H1 (cell line): ENCODE results near the gene MAP3K14. TPM values are rescaled to one million over a fixed set of nuclear protein-coding genes. Genes with fewer than 3 reads are reported as not detected.

Experiments used
- CTCF ChIA-PET: fragments of 300-600 bp; sonication (Branson Sonifier 250); formaldehyde crosslinking; loops from one replicate; lab custom pipeline; 2021; ENCODE audit not compliant: partially characterized antibody; lab: Charles Lee
- POLR2A ChIA-PET: fragments of 300-600 bp; sonication (Branson Sonifier 250); formaldehyde crosslinking; loops from one replicate; lab custom pipeline; 2021; ENCODE audit warnings: inconsistent platforms; ENCODE audit not compliant: partially characterized antibody; lab: Charles Lee
- DNase-seq, 2 experiments: peaks; one replicate each; pipeline versions ENCODE4 v3.0.0 to v3.0.0-alpha.2; 2010 to 2022; ENCODE audit warnings: low spot score in 2 of 2, low read depth in 1 of 2, mixed read lengths in 1 of 2
- FAIRE-seq: peaks from 2 replicates; lab custom pipeline; 2011; peaks lifted over from hg19 to GRCh38; lab: Jason Lieb, UNC
- H2AFZ ChIP-seq: 2 replicates; pipeline ENCODE4 v1.8.1; 2012; ENCODE audit warnings: low read length, inconsistent platforms
- H2AK5ac ChIP-seq: 2 replicates; pipeline ENCODE4 v1.6.1; 2013; ENCODE audit warnings: low read depth, low read length
- H2BK120ac ChIP-seq: replicated peaks from 2 replicates; pipeline ENCODE3; 2013; ENCODE audit warnings: low read depth, low read length, inconsistent platforms
- H2BK12ac ChIP-seq: 2 replicates; pipeline ENCODE4 v1.6.1; 2013; ENCODE audit warnings: low read depth, low read length
- H2BK15ac ChIP-seq: 2 replicates; pipeline ENCODE4 v1.6.1; 2013; ENCODE audit warnings: low read length
- H2BK20ac ChIP-seq: 2 replicates; pipeline ENCODE4 v1.6.1; 2013; ENCODE audit warnings: low read length
- H2BK5ac ChIP-seq: 2 replicates; pipeline ENCODE4 v1.6.1; 2013; ENCODE audit warnings: low read depth, low read length
- H3K14ac ChIP-seq: 2 replicates; pipeline ENCODE4 v1.6.1; 2013; ENCODE audit warnings: inconsistent platforms; ENCODE audit not compliant: insufficient read length
- H3K18ac ChIP-seq: 2 replicates; pipeline ENCODE4 v1.6.1; 2013; ENCODE audit warnings: low read length; ENCODE audit errors: extremely low read depth
- H3K23ac ChIP-seq: 2 replicates; pipeline ENCODE4 v1.6.1; 2013; ENCODE audit warnings: inconsistent platforms; ENCODE audit not compliant: insufficient read length
- H3K23me2 ChIP-seq: 2 replicates; pipeline ENCODE4 v1.6.1; 2013; ENCODE audit warnings: low read depth, low read length
- H3K27ac ChIP-seq: 2 replicates; pipeline ENCODE4 v1.6.1; 2011; ENCODE audit warnings: low read depth, low read length, inconsistent platforms
- H3K27me3 ChIP-seq, 4 experiments: replicated peaks in 1 of 4; 1 replicate in 1 of 4; 2 replicates in 3 of 4; pipeline versions ENCODE4 v1.6.1 to v1.8.1; 2011 to 2013; ENCODE audit warnings: low read length in 3 of 4, mild to moderate bottlenecking in 3 of 4, inconsistent platforms in 2 of 4, mixed read lengths in 2 of 4, moderate library complexity in 1 of 4; ENCODE audit not compliant: control insufficient read depth in 3 of 4, insufficient read depth in 3 of 4; ENCODE audit errors: extremely low read depth in 1 of 4
- H3K36me3 ChIP-seq, 4 experiments: 2 replicates each; pipeline versions ENCODE4 v1.6.1 to v1.8.1; 2011 to 2013; ENCODE audit warnings: mild to moderate bottlenecking in 4 of 4, low read length in 3 of 4, moderate library complexity in 2 of 4, control low read depth in 1 of 4, inconsistent platforms in 1 of 4; ENCODE audit not compliant: insufficient read depth in 4 of 4, control insufficient read depth in 2 of 4
- H3K4ac ChIP-seq: replicated peaks from 2 replicates; pipeline ENCODE3; 2013; ENCODE audit warnings: low read length, low read depth, mixed read lengths, inconsistent platforms; ENCODE audit not compliant: insufficient read length
- H3K4me1 ChIP-seq, 4 experiments: replicated peaks in 1 of 4; 1 replicate in 1 of 4; 2 replicates in 3 of 4; pipeline versions ENCODE4 v1.6.1 to v1.8.1; 2011 to 2013; ENCODE audit warnings: low read length in 3 of 4, inconsistent platforms in 2 of 4, mixed read lengths in 1 of 4; ENCODE audit not compliant: insufficient read depth in 4 of 4, control insufficient read depth in 3 of 4
- H3K4me2 ChIP-seq, 2 experiments: 2 replicates each; pipeline versions ENCODE4 v1.6.1 to v1.8.1; 2011 to 2013; ENCODE audit warnings: low read depth in 2 of 2, low read length in 2 of 2, control low read depth in 1 of 2, inconsistent platforms in 1 of 2, mild to moderate bottlenecking in 1 of 2; ENCODE audit not compliant: insufficient read depth in 1 of 2
- H3K4me3 ChIP-seq, 4 experiments: fragments of 200-600, 300-600 bp in 1 of 4; sonication (generic), shearing (Covaris generic), sonication (Bioruptor Twin) in 1 of 4; 2 replicates each; pipeline versions ENCODE4 v1.5.1 to v1.8.1; 2011 to 2016; ENCODE audit warnings: low read length in 4 of 4, low read depth in 3 of 4, control low read depth in 2 of 4, inconsistent platforms in 2 of 4, mild to moderate bottlenecking in 2 of 4, mixed read lengths in 1 of 4, moderate library complexity in 1 of 4; ENCODE audit not compliant: insufficient read depth in 2 of 4; ENCODE audit errors: extremely low read depth in 1 of 4
- H3K56ac ChIP-seq: replicated peaks from 2 replicates; pipeline ENCODE3; 2013; ENCODE audit warnings: low read depth, mild to moderate bottlenecking, mixed read lengths, low read length, inconsistent platforms; ENCODE audit not compliant: insufficient read length
- H3K79me1 ChIP-seq: 2 replicates; pipeline ENCODE4 v1.6.1; 2013; ENCODE audit warnings: low read depth, low read length, control low read depth
- H3K79me2 ChIP-seq, 2 experiments: 2 replicates each; pipeline versions ENCODE4 v1.6.1 to v1.8.1; 2012 to 2013; ENCODE audit warnings: low read length in 2 of 2, mild to moderate bottlenecking in 2 of 2, inconsistent platforms in 1 of 2; ENCODE audit not compliant: insufficient read depth in 2 of 2, control insufficient read depth in 1 of 2
- H3K9ac ChIP-seq, 4 experiments: replicated peaks in 1 of 4; 1 replicate in 1 of 4; 2 replicates in 3 of 4; pipeline versions ENCODE4 v1.6.1 to v1.8.1; 2011 to 2013; ENCODE audit warnings: low read depth in 3 of 4, low read length in 3 of 4, control low read depth in 2 of 4, mild to moderate bottlenecking in 2 of 4, moderate library complexity in 2 of 4, inconsistent platforms in 1 of 4; ENCODE audit errors: extremely low read depth in 1 of 4
- H3K9me3 ChIP-seq, 2 experiments: 2 replicates each; pipeline versions ENCODE4 v1.6.1 to v1.8.1; 2012 to 2013; ENCODE audit warnings: mild to moderate bottlenecking in 2 of 2, moderate library complexity in 2 of 2, control low read depth in 1 of 2, inconsistent platforms in 1 of 2, low read depth in 1 of 2, low read length in 1 of 2, mixed read lengths in 1 of 2; ENCODE audit not compliant: insufficient read depth in 2 of 2
- H4K20me1 ChIP-seq, 2 experiments: replicated peaks in 1 of 2; 2 replicates each; pipeline versions ENCODE3 to v1.8.1; 2011 to 2013; ENCODE audit warnings: inconsistent platforms in 2 of 2, low read length in 2 of 2, mild to moderate bottlenecking in 1 of 2; ENCODE audit not compliant: insufficient read depth in 2 of 2, control insufficient read depth in 1 of 2
- H4K5ac ChIP-seq: 2 replicates; pipeline ENCODE4 v1.6.1; 2013; ENCODE audit warnings: low read length, low read depth, mixed read lengths, inconsistent platforms; ENCODE audit not compliant: insufficient read length
- H4K8ac ChIP-seq: 2 replicates; pipeline ENCODE4 v1.8.0; 2013; ENCODE audit warnings: mild to moderate bottlenecking, moderate library complexity, low read length, inconsistent platforms; ENCODE audit not compliant: insufficient read depth; ENCODE audit errors: extremely low read depth
- H4K91ac ChIP-seq: replicated peaks from 2 replicates; pipeline ENCODE3; 2013; ENCODE audit warnings: low read length, mixed read lengths, inconsistent platforms; ENCODE audit not compliant: insufficient read length
- CBX8 ChIP-seq: fragments of 300-800, 300-1000 bp; sonication (generic); IDR thresholded peaks from 2 replicates; pipeline ENCODE4 v1.7.1; 2016; ENCODE audit warnings: low read depth, low read length, borderline replicate concordance
- CTBP2 ChIP-seq: IDR thresholded peaks from 2 replicates; pipeline ENCODE4 v1.7.0; 2011; ENCODE audit warnings: borderline replicate concordance, mild to moderate bottlenecking, moderate library complexity, mixed read lengths, low read length; ENCODE audit not compliant: insufficient read depth, insufficient read length
- EZH2 ChIP-seq: fragments of 200-600 bp; sonication (generic); IDR thresholded peaks from 2 replicates; pipeline ENCODE4 v1.7.1; 2012; ENCODE audit warnings: low read depth, mild to moderate bottlenecking, moderate library complexity, low read length, inconsistent platforms; ENCODE audit not compliant: severe bottlenecking
- TAF7 ChIP-seq: optimal IDR thresholded peaks from 2 replicates; pipeline ENCODE3; 2011; ENCODE audit warnings: low read depth, mild to moderate bottlenecking, inconsistent platforms, low read length, moderate library complexity, borderline replicate concordance
- WGBS, 2 experiments: shearing (Covaris generic) in 1 of 2; methylation state at CpG; one replicate each; pipeline versions ENCODE4 v1.1.6 to v1.1.7; 2013 to 2015; ENCODE audit warnings: low lambda C conversion rate in 2 of 2, mixed read lengths in 2 of 2, inconsistent platforms in 1 of 2, low coverage in 1 of 2, missing lambda C conversion rate in 1 of 2; ENCODE audit not compliant: insufficient replicate concordance in 2 of 2, insufficient coverage in 1 of 2, insufficient read length in 1 of 2; ENCODE audit errors: extremely low coverage in 1 of 2, missing lambda C conversion rate in 1 of 2; 5-methylcytosine and 5-hydroxymethylcytosine counted together
- polyA plus RNA-seq, 7 experiments: library from polyadenylated mRNA; depleted of rRNA in 3 of 7; stranded (reverse) in 5 of 7; unstranded in 2 of 7; fragments of >200 nt in 5 of 7; fragments of 200-250 nt in 2 of 7; gene quantifications; 1 replicate in 5 of 7; 2 replicates in 1 of 7; 4 replicates in 1 of 7; pipeline versions ENCODE4 v1.2.1 to v1.2.3, GENCODE V29; 2011 to 2013; ENCODE audit warnings: missing spikeins in 2 of 7, mixed read lengths in 2 of 7
- total RNA-seq: library from RNA; stranded (reverse); fragmentation: NEBNext Ultra II Directional; extraction: Animal tissue kit (Norgen Biotek cat#: 25700); gene quantifications from 2 replicates; pipeline ENCODE4 v1.2.1, GENCODE V29; 2021

Gene MAP3K14
- total and polyA plus RNA-seq, 2 of the 8 experiments (the other 6 are each of a cell fraction or from before 2014, with no cell fraction given) = 5.2 to 6.1 TPM

- no peaks in the 10 kb centered on the region for H3K27me3 ChIP-seq
- WGBS, 2 experiments = 88% methylated on average over 5 of the region's 5 CpGs; no CpG with 5 or more reads in 1 of the 2 experiments
- no peak overlapping the region for H3K18ac ChIP-seq
- H3K27ac ChIP-seq = no peak overlapping the region
- FAIRE-seq = no peak
- DNase-seq = no peak
- no peaks in the 10 kb centered on the region for H3K23me2 ChIP-seq
- no peak overlapping the region for H2AK5ac ChIP-seq
- CTCF ChIA-PET = interaction anchor here (0.9 to 4.6 kb wide), 6 partner anchors 8 to 156 kb away, joined by 3 to 35 read pairs (median 4); partner anchors contain the start of gene ACBD4
- no peak overlapping the region for H3K23ac ChIP-seq
- H3K4me1 ChIP-seq = peaks cover 0 to 5% (median 0%) of the 10 kb centered on the region in 4 experiments; a peak in 1 of 7 replicates
- TF ChIP-seq CTBP2 = no peak
- TF ChIP-seq TAF7 = no peak
- TF ChIP-seq EZH2 = no peak
- no peak for TF ChIP-seq CBX8
- TF ChIP-seq, all 59 proteins: peak for 0
- no peak overlapping the region for H3K4me2 ChIP-seq
- no peak overlapping the region for H2BK20ac ChIP-seq
- H3K36me3 ChIP-seq = peaks cover 0 to 5% (median 1%) of the 10 kb centered on the region in 4 experiments; a peak in 1 of 8 replicates
- no peak overlapping the region for H3K14ac ChIP-seq
- no peak overlapping the region for H3K9ac ChIP-seq
- H4K8ac ChIP-seq = no peak overlapping the region; the same call in 1 of the 2 replicates
- H3K9me3 ChIP-seq = no peaks in the 10 kb centered on the region
- no peaks in the 10 kb centered on the region for H3K79me2 ChIP-seq
- H2BK120ac ChIP-seq = no peak overlapping the region
- no peak overlapping the region for H2BK15ac ChIP-seq
- no peak overlapping the region for H3K4ac ChIP-seq
- no peak overlapping the region for H3K4me3 ChIP-seq
- no peak overlapping the region for H4K91ac ChIP-seq
- no peak overlapping the region for H2BK12ac ChIP-seq
- no peak overlapping the region for H2BK5ac ChIP-seq
- peaks cover 3 to 4% of the 10 kb centered on the region in 2 experiments for H4K20me1 ChIP-seq
- peaks cover 11% of the 10 kb centered on the region for H3K79me1 ChIP-seq
- no peak overlapping the region for H4K5ac ChIP-seq
- no peak overlapping the region for H2AFZ ChIP-seq
- H3K56ac ChIP-seq = no peak overlapping the region
- POLR2A ChIA-PET = interaction anchor here (0.5 kb wide), 1 partner anchor 446 kb away, joined by 3 read pairs; no protein-coding TSS in a partner anchor
Observed at GRCh38 chr17:45291171-45291805, 25.5 kb downstream of the MAP3K14 start.
